HG03520 (cell line): ENCODE measurements around the gene TSPYL2.

Source experiments
- ATAC-seq: cut with Tn5 transposase; IDR thresholded peaks from one replicate; pipeline ENCODE4 v1.9.1; 2021; ENCODE audit warnings: mild to moderate bottlenecking, moderate library complexity; ENCODE audit not compliant: unreplicated experiment

TSPYL2 gene

GRCh38 chrX:53081925-53082772, at the start of gene TSPYL2:
Gene TSPYL2, plus strand, starts transcription at chrX:53082367. Its CDS starts 132 bp downstream, at chrX:53082499.
- peak; percentile 85 for ATAC-seq

GRCh38 chrX:53036149-53036548, 46.0 kb upstream of the TSPYL2 start:
- no peak for ATAC-seq

DNA sequence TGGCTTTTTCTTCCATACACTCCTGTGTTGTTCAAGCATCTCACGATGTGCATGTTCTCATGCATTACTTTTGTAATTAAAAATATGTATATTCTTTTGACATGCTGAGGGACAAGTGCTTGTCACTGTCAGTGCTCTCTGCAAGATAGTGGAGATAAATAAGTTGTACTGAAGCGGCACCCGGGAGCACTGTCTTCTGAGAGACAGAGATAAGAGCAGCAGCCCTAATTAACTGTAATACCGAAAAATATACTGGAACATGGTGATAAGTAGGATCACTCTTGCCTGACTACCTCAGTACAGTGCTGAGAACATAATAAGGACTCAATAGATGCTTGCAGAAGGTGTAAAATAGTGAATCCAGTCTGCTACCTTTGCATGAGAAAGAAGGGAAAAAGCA, 42.9 kb upstream of the TSPYL2 start:
- no peak for ATAC-seq

GRCh38 chrX:53044995-53045394, 37.2 kb upstream of the TSPYL2 start:
- ATAC-seq, result no peak

- ATAC-seq, result no peak
Observed at GRCh38 chrX:53047228-53047627, 34.9 kb upstream of the TSPYL2 start.

DNA sequence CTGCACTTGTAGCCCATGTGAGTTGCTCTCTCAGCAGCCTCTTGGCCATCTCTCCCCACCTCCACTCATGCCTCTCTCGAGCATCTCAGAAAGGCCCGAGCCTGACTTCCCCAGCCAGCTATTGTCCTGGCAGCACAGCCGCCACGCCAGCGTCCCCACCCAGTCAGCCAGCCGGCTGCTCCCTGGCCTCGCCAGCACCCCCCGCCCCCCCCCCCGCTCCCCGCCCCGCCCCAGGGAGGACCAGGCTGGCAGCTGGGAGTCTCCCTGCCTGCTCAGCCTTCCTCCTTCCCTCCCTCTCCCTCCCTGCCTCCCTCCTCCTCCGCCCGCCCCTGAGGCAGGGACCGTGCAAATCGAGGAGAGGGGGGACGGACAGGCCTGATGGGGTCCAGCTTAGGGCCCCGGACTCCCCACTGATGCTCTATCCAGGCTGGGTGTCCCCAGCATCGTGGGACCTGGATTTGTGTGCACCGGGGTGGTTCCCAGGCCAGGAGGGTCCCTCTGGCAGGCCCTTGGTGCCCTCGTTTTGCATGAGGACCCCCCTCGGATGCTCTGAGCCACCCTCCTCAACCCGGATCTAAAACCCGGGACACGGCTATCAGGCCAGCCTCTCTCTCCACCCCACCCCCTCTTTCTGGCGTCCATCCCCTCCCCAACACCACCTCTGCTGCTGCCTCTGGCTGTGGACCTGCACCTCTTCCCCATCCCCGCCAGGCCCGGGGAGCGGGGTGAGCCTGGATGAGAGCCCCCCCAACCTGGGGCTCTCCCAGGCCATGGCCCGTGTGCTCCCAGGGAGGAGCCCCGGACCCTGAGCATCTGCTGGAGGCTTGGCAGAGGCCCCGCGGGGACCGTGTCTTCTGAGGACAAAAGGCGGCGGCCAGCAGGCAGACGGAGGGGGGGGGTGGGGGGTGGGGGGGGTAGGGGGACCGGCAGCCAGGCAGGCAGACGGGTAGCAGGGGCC, 33.7 kb upstream of the TSPYL2 start, which contains the start of gene GPR173:
GPR173 (plus strand) TSS at position 621 of the 958 bp plus-strand sequence. CDS start 27,833 bp downstream, outside the sequence.
- ATAC-seq, result no peak

DNA sequence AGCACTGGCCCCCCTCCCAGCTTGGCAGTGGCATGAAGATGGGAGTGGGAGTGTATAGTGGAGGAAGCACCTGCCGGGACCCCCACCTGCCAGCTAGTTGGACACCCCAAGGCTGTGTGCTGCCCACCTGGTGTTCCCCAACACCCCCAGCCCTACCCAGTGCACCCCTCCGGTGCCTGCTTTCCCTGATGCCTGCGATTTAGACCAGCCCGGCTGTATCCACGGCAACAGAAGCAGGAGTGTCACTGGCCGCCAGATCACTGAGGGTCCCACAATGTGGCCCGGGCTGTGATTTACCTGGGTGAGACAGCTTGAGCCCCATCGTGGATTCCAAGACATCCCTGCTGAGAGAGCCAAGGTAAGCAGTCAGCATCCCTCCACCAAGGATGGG, 33.0 kb upstream of the TSPYL2 start:
- no peak for ATAC-seq

- no peak for ATAC-seq
Observed at GRCh38 chrX:53050841-53051240, 31.3 kb upstream of the TSPYL2 start.

DNA sequence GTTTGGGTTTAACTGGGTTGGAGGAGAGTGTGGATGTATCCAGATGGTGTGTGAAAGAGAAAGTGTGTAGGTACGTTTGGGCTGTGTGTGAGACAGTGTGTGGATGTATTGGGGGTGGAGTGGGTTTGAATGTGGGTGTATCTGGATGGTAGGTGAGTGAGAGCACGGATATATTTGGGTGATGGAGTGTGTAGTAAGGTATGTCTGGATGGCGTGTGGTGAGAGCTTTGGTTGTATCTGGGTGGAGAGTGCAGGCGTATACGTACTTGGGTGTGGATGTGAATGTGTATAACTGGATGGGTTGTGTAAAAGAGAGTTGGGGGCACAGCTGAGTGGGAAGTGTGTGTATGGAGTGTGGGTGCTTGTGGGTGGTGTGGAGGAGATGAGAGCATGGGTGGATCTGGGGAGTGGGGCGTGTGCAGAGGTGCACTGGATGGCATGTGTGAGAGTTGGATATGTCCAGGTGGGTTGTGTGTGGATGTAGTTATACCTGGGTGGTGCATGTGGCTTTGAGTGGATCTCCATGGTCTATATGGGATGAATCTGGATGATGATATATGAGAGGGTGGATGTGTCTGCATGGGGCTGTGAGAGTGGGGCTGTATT, 26.8 kb upstream of the TSPYL2 start:
- ATAC-seq, result no peak

- ATAC-seq, result no peak
Observed at GRCh38 chrX:53056292-53056691, 25.9 kb upstream of the TSPYL2 start.

- ATAC-seq, result no peak
Observed at GRCh38 chrX:53065104-53065503, 17.1 kb upstream of the TSPYL2 start.

GRCh38 chrX:53071064-53071463, 11.1 kb upstream of the TSPYL2 start:
- ATAC-seq, result no peak

- peak; percentile 76 for ATAC-seq
Observed at GRCh38 chrX:53071604-53072417, 10.4 kb upstream of the TSPYL2 start.

GRCh38 chrX:53072418-53073114, 9.6 kb upstream of the TSPYL2 start:
- ATAC-seq, result no peak

- no peak for ATAC-seq
Observed at GRCh38 chrX:53073115-53073586, 9.0 kb upstream of the TSPYL2 start.

- no peak for ATAC-seq
Observed at GRCh38 chrX:53075011-53075410, 7.2 kb upstream of the TSPYL2 start.

DNA sequence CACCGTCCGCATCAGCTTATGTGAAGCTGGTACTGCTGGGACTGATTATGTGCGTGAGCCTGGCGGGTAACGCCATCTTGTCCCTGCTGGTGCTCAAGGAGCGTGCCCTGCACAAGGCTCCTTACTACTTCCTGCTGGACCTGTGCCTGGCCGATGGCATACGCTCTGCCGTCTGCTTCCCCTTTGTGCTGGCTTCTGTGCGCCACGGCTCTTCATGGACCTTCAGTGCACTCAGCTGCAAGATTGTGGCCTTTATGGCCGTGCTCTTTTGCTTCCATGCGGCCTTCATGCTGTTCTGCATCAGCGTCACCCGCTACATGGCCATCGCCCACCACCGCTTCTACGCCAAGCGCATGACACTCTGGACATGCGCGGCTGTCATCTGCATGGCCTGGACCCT, 5.5 kb upstream of the TSPYL2 start:
- no peak for ATAC-seq

- ATAC-seq, result no peak
Observed at GRCh38 chrX:53077207-53078197, 4.7 kb upstream of the TSPYL2 start.
